ENCODE results near the gene ABI3BP.

DNA sequence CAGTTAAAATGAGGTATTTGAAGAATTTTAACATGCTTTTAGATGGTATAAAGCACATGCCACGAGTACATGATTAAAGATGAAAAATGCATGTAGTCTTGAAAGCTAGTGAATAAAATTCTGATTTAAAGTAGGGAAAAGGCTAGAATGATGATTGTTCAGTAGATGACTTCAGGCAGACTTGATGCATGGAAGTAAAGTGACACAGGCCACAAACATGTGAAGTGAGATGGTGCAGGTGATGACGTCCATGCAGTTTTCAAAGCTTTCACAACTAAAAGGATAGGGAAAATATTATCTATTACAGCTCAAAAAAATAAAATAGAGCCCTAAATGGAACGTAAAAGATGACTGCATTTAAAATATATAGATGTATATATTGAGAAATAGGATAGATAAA lies 143.1 kb downstream of the ABI3BP start:
- TF ChIP-seq, protein P1, sequence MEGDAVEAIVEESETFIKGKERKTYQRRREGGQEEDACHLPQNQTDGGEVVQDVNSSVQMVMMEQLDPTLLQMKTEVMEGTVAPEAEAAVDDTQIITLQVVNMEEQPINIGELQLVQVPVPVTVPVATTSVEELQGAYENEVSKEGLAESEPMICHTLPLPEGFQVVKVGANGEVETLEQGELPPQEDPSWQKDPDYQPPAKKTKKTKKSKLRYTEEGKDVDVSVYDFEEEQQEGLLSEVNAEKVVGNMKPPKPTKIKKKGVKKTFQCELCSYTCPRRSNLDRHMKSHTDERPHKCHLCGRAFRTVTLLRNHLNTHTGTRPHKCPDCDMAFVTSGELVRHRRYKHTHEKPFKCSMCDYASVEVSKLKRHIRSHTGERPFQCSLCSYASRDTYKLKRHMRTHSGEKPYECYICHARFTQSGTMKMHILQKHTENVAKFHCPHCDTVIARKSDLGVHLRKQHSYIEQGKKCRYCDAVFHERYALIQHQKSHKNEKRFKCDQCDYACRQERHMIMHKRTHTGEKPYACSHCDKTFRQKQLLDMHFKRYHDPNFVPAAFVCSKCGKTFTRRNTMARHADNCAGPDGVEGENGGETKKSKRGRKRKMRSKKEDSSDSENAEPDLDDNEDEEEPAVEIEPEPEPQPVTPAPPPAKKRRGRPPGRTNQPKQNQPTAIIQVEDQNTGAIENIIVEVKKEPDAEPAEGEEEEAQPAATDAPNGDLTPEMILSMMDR (IDR thresholded peaks at IDR 0.05; ENCODE audit: insufficient read depth, low read depth, low read length): no peak
- no peak for TF ChIP-seq EZH2 (IDR thresholded peaks at IDR 0.05; ENCODE audit: insufficient read depth, low read length)

Data from astrocyte (in vitro differentiated cells and primary cell).